Measurements from ENCODE around the gene CCDC170. TPM values are rescaled to one million over a fixed set of nuclear protein-coding genes. Genes with fewer than 3 reads are reported as not detected.
"Not testable (repeated sequence)": the region's sequence is repeated elsewhere in the genome, so short reads cannot be mapped to it uniquely, and the experiment has no call there.

The CCDC170 gene
- total and polyA plus RNA-seq, 2 of the 8 experiments (the other 6 are each of a cell fraction or from before 2014, with no cell fraction given), result 0.06 to 0.09 TPM

- H4K20me1 ChIP-seq (replicated peaks in 1 of 2; ENCODE audit: control insufficient read depth in 1 of 2, insufficient read depth in 2 of 2, low read length in 2 of 2); H2AK5ac ChIP-seq (ENCODE audit: low read depth, low read length); H2BK120ac ChIP-seq (replicated peaks; ENCODE audit: low read depth, low read length); H2BK12ac ChIP-seq (ENCODE audit: low read depth, low read length); H4K8ac ChIP-seq (ENCODE audit: extremely low read depth, insufficient read depth, low read length); H3K36me3 ChIP-seq (ENCODE audit: control insufficient read depth in 2 of 4, insufficient read depth in 4 of 4, low read length in 3 of 4); H3K23ac ChIP-seq (ENCODE audit: insufficient read length); H3K23me2 ChIP-seq (ENCODE audit: low read depth, low read length); H3K9me3 ChIP-seq (ENCODE audit: insufficient read depth in 2 of 2, low read depth in 1 of 2, low read length in 1 of 2); H2BK5ac ChIP-seq (ENCODE audit: low read depth, low read length); H3K4me1 ChIP-seq (replicated peaks in 1 of 4; ENCODE audit: control insufficient read depth in 3 of 4, insufficient read depth in 4 of 4, low read length in 3 of 4); H3K79me1 ChIP-seq (ENCODE audit: low read depth, low read length); H3K4ac ChIP-seq (replicated peaks; ENCODE audit: insufficient read length, low read depth, low read length); DNase-seq (ENCODE audit: low read depth in 1 of 2, low spot score in 2 of 2); H3K18ac ChIP-seq (ENCODE audit: extremely low read depth, low read length); H4K5ac ChIP-seq (ENCODE audit: insufficient read length, low read depth, low read length); H3K56ac ChIP-seq (replicated peaks; ENCODE audit: insufficient read length, low read depth, low read length); FAIRE-seq; H2BK20ac ChIP-seq (ENCODE audit: low read length); H3K27me3 ChIP-seq (replicated peaks in 1 of 4; ENCODE audit: control insufficient read depth in 3 of 4, extremely low read depth in 1 of 4, insufficient read depth in 3 of 4, low read length in 3 of 4); H3K27ac ChIP-seq (ENCODE audit: low read depth, low read length); H4K91ac ChIP-seq (replicated peaks; ENCODE audit: insufficient read length, low read length); H3K14ac ChIP-seq (ENCODE audit: insufficient read length); H2AFZ ChIP-seq (ENCODE audit: low read length); H2BK15ac ChIP-seq (ENCODE audit: low read length): not testable (repeated sequence)
- Histone ChIP-seq H3K4me2 (ENCODE audit: insufficient read depth in 1 of 2, low read depth in 2 of 2, low read length in 2 of 2) (peak overlapping the region; percentile 71), H3K79me2 (ENCODE audit: control insufficient read depth in 1 of 2, insufficient read depth in 2 of 2, low read length in 2 of 2) (peaks cover 9 to 62% of the 10 kb centered on the region in 2 experiments), H3K4me3 (ENCODE audit: extremely low read depth in 1 of 4, insufficient read depth in 2 of 4, low read depth in 3 of 4, low read length in 4 of 4) (peak overlapping the region in 3 of 4 experiments; percentile 86 to 92 (median 90); a peak in 7 of 8 replicates), H3K9ac (replicated peaks in 1 of 4; ENCODE audit: extremely low read depth in 1 of 4, low read depth in 3 of 4, low read length in 3 of 4) (peak overlapping the region in 2 of 4 experiments; percentile 61 to 83; a peak in 2 of 7 replicates)
- POLR2A ChIA-PET (ENCODE audit: partially characterized antibody), result interaction anchor here (0.6 to 3.4 kb wide), 7 partner anchors 9 to 171 kb away, joined by 3 to 18 read pairs (median 5); no protein-coding TSS in a partner anchor
- CTCF ChIA-PET (ENCODE audit: partially characterized antibody), result interaction anchor here (0.7 to 2.0 kb wide), 4 partner anchors 9 to 458 kb away, joined by 3 to 11 read pairs (median 4); no protein-coding TSS in a partner anchor
- 71% methylated on average over 5 of the region's 6 CpGs; no CpG with 5 or more reads in 1 of the 2 experiments for WGBS, 2 experiments (ENCODE audit: extremely low coverage in 1 of 2, insufficient coverage in 1 of 2, insufficient read length in 1 of 2, insufficient replicate concordance in 2 of 2, low coverage in 1 of 2, low lambda C conversion rate in 2 of 2, missing lambda C conversion rate in 1 of 2)
These were observed 42.9 kb upstream of the CCDC170 start for GRCh38 chr6:151450928-151451327.
